Progenitor cell of endocrine pancreas (in vitro differentiated cells): ENCODE measurements around the gene CD109. TPM values are rescaled to one million over a fixed set of nuclear protein-coding genes. Genes with fewer than 3 reads are reported as not detected.
"Not testable (repeated sequence)": the region's sequence is repeated elsewhere in the genome, so short reads cannot be mapped to it uniquely, and the experiment has no call there.

Experiments
- DNase-seq: peaks from one replicate; pipeline ENCODE4 v3.0.0; 2021; ENCODE audit warnings: low spot score; ENCODE audit not compliant: unreplicated experiment
- H3K27ac Mint-ChIP-seq: 2 replicates; pipeline ENCODE4 v1.8.0; 2021; ENCODE audit warnings: mild to moderate bottlenecking, moderate library complexity, mixed read lengths
- H3K27me3 Mint-ChIP-seq: 2 replicates; pipeline ENCODE4 v1.8.0; 2021; ENCODE audit warnings: mixed read lengths
- H3K36me3 Mint-ChIP-seq: 2 replicates; pipeline ENCODE4 v1.8.0; 2022; ENCODE audit warnings: mixed read lengths; ENCODE audit not compliant: insufficient read depth
- H3K4me1 Mint-ChIP-seq: 2 replicates; pipeline ENCODE4 v1.8.0; 2021; ENCODE audit warnings: low read depth, mixed read lengths
- H3K4me3 Mint-ChIP-seq: 2 replicates; pipeline ENCODE4 v1.8.0; 2021; ENCODE audit warnings: low read depth, mild to moderate bottlenecking, moderate library complexity, mixed read lengths
- H3K9me3 Mint-ChIP-seq: 2 replicates; pipeline ENCODE4 v1.8.0; 2021; ENCODE audit warnings: low read depth, mixed read lengths
- CTCF ChIP-seq: fragments of 200-600 bp; sonication (generic); IDR thresholded peaks from one replicate; pipeline ENCODE4 v1.5.0; 2021; ENCODE audit warnings: antibody characterized with exemption, mild to moderate bottlenecking; ENCODE audit not compliant: unreplicated experiment
- total RNA-seq: library from RNA; stranded (reverse); gene quantifications from 2 replicates; pipeline ENCODE4 v1.2.1, GENCODE V29; 2021

The CD109 gene
- total RNA-seq, 1 donor from 2014 or later: 0.24 TPM

GRCh38 chr6:73832313-73832712 lies 136.3 kb downstream of the CD109 start:
- Mint-ChIP-seq H3K4me3 (no peak overlapping the region), H3K4me1 (no peaks in the 10 kb centered on the region), H3K27ac (no peak overlapping the region), H3K9me3 (peaks cover 3% of the 10 kb centered on the region), H3K36me3 (no peaks in the 10 kb centered on the region), H3K27me3 (no peaks in the 10 kb centered on the region)
- no peak for DNase-seq
- TF ChIP-seq CTCF: no peak

- H3K36me3 Mint-ChIP-seq, H3K27me3 Mint-ChIP-seq, H3K4me3 Mint-ChIP-seq, H3K4me1 Mint-ChIP-seq, H3K27ac Mint-ChIP-seq, DNase-seq: not testable (repeated sequence)
- H3K9me3 Mint-ChIP-seq: peaks cover 53% of the 10 kb centered on the region
These were observed 148.7 kb downstream of the CD109 start for GRCh38 chr6:73844696-73845095.

- not testable (repeated sequence) for H3K4me3 Mint-ChIP-seq, H3K27me3 Mint-ChIP-seq, H3K36me3 Mint-ChIP-seq, DNase-seq, H3K27ac Mint-ChIP-seq, H3K4me1 Mint-ChIP-seq
- H3K9me3 Mint-ChIP-seq: peaks cover 21% of the 10 kb centered on the region
These were observed 155.0 kb downstream of the CD109 start for GRCh38 chr6:73851048-73851447.

GRCh38 chr6:73854998-73855718 lies 159.2 kb downstream of the CD109 start:
- H3K27ac Mint-ChIP-seq: no peak overlapping the region
- no peak overlapping the region for H3K4me3 Mint-ChIP-seq
- no peak for DNase-seq
- no peaks in the 10 kb centered on the region for H3K36me3 Mint-ChIP-seq
- TF ChIP-seq CTCF: peak; percentile 84
- no peaks in the 10 kb centered on the region for H3K4me1 Mint-ChIP-seq
- no peaks in the 10 kb centered on the region for H3K27me3 Mint-ChIP-seq
- H3K9me3 Mint-ChIP-seq: peaks cover 1% of the 10 kb centered on the region

GRCh38 chr6:73857341-73857890 lies 161.4 kb downstream of the CD109 start:
- no peaks in the 10 kb centered on the region for H3K27me3 Mint-ChIP-seq
- no peak for TF ChIP-seq CTCF
- no peak overlapping the region for H3K27ac Mint-ChIP-seq
- no peaks in the 10 kb centered on the region for H3K4me1 Mint-ChIP-seq
- H3K36me3 Mint-ChIP-seq: no peaks in the 10 kb centered on the region
- H3K4me3 Mint-ChIP-seq: no peak overlapping the region
- DNase-seq: no peak
- H3K9me3 Mint-ChIP-seq: no peaks in the 10 kb centered on the region

- Mint-ChIP-seq H3K4me1 (no peaks in the 10 kb centered on the region), H3K27ac (no peak overlapping the region), H3K4me3 (no peak overlapping the region), H3K27me3 (no peaks in the 10 kb centered on the region), H3K9me3 (no peaks in the 10 kb centered on the region), H3K36me3 (no peaks in the 10 kb centered on the region)
- no peak for TF ChIP-seq CTCF
- no peak for DNase-seq
These were observed 162.4 kb downstream of the CD109 start for GRCh38 chr6:73858376-73858775.
